HG02642 (cell line): Measurements from ENCODE around the gene DEPDC1B.
"Not testable (repeated sequence)": the region's sequence is repeated elsewhere in the genome, so short reads cannot be mapped to it uniquely, and the experiment has no call there.

Source experiments
- ATAC-seq: cut with Tn5 transposase; IDR thresholded peaks from one replicate; pipeline ENCODE4 v1.9.1; 2021; ENCODE audit warnings: mild to moderate bottlenecking; ENCODE audit not compliant: unreplicated experiment, poor library complexity

The DEPDC1B gene

DNA sequence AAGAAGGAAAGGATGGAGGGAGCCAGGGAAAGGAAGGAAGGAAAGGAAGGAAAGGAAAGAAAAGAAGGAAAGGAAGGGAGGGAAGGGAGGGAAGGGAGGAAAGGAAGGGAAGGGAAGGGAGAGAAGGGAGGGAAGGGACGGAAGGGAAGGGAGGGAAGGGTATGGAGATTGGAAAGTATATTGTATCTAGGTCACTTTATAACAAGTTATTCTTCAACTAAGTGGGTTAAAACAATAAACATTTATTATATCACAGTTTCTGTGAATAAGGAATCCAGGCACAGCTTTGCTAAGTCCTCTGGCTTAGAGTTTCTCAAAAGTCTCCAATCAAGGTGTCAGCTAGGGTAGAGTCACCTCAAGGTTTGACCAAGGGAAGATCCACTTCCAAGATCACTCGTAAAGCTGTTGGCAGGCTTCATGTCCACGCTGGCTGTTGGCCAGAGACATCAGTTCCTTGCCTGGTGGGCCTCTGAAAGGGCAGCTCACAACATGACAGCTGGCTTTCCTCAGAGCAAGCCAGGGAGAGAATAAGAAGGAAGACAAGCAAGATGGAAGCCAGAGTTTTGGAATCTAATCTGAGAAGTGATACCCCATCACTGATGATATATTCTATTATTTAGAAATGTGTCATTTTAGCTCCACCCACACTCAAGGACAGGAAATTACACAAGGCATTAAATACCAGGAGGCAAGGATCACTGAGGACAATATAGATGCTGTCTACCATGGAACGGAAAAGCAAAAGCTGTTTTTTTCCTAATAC lies 105.1 kb downstream of the DEPDC1B start:
- ATAC-seq, result no peak

DNA sequence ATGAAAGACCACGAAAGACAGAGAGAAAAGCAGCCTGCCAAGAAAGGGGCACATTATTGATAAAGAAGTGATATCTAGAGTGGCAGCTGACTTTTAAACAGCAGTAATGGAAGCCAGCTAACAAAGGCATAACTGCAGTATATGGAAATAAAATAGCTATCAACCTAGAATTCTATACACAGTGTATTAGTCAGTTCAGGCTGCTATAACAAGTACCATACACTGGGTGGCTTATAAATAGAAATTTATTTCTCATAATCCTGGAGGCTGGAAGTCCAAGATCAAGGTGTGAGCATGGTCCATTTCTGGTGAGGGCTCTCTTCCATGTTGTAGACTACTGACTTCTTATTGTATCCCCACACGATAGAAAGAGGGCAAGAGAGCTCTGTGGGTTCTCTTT lies 109.8 kb downstream of the DEPDC1B start:
- no peak for ATAC-seq

DNA sequence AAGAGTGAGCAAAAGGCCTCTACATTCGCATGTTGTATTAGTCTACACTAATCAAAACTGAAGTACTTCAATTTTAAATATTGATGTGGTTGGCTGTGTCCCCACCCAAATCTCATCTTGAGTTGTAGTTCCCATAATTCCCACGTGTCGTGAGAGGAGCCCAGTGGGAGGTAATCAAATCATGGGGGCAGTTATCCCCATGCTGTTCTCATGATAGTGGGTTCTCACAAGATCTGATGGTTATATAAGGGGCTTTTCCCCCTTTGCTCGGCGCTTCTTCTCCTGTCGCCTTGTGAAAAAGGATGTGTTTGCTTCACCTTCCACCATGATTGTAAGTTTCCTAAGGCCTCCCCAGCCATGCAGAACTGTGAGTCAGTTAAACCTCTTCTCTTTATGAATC lies 112.7 kb downstream of the DEPDC1B start:
- ATAC-seq, result not testable (repeated sequence)

DNA sequence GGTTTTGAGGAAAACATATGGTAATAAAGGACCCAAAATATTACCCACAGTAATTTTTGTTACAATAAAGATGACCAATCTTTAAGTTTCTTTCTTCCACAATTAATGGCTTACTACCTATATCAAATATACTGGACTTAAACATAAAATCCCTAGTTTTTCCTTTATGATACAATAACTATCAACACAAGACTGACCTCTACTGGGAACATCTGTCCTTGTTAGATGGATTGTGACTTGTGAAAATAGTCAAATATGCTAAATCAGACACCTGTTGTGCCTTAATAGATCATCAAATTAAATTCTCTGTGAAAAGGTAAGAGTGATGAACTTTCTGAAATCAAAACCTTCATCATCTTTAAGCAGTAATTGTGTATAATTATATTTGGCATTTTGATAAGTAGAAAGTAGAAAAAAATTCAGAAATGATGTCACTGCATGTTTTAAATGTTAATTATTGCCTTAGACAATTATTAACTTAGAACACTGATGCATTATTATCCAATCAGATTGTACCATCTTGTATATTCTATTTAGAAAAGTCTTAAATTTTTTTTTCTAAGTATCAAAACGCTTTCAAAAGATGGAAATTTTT lies 113.6 kb downstream of the DEPDC1B start:
- ATAC-seq, result no peak

DNA sequence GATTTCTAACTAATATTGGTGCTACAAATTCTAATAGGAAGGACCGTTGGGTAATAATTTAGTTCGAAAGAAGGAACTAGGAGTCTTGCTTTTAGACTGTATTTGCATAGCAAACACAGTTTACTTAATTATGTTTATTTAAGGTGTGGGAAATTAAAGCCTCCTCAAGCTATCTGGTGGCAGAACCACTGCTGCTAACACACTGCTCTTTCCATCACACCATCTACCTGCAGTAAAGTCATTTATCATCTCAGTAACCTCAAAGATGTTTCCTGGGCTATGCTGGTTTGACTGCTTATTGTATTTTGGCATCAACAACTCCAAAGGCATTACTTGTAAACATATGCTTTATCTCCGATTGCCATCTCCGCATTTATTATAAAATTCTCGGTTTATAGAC lies 114.3 kb downstream of the DEPDC1B start:
- ATAC-seq, result no peak

DNA sequence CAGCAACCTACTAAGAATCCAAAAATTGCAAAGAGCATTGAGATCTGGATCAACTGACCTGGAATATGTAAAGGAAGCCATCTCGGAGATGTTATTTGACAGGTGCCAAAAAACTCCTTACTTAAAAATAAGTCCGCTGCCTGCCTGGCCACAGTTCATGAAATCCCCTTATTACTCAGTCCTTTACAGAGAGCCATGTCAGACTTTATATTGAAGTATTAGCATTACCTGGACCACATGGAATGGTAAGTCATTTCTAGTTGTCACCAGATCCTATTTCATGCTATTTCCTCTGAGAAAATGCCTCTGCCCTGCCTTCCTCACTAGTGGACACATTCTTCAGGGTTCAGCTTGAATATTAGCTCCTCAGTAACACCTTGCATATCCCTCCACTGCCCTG lies 115.7 kb downstream of the DEPDC1B start:
- no peak for ATAC-seq

DNA sequence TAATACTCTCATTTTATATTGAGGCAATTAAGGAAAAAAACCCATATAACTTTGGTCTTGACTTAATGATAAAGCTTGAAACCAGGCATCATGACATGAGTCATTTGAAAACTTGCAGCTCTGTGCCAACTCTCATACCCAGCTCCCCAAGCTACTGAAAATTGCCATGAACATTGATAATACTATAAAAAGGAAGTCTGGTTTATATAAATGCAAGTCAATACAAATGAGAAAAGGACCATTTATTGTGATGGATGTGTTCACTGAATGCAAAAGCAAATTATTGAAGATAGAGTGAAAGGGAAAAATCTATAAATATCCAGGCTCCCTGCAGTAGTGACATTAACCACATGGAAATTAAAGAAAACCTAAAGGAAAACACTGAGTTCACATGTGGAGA lies 116.3 kb downstream of the DEPDC1B start:
- no peak for ATAC-seq

DNA sequence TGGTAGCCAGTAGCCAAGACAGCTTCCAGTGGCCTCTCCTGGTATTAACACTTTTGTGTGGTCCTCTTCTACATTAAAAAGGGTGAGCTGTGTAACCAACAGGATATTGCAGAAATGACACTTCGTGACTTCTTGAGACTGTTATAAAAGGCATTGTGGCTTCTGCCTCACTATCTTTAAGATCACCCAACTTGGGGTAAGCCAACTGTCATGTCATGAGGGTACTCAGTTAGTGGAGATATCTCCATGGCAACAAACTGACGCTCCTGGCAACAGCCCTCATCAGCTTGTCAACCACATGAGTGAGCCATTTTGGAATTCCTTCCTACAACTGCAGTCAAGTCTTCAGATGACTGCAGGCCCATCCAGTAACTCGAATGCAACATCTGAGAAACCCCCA lies 121.7 kb downstream of the DEPDC1B start:
- no peak for ATAC-seq

DNA sequence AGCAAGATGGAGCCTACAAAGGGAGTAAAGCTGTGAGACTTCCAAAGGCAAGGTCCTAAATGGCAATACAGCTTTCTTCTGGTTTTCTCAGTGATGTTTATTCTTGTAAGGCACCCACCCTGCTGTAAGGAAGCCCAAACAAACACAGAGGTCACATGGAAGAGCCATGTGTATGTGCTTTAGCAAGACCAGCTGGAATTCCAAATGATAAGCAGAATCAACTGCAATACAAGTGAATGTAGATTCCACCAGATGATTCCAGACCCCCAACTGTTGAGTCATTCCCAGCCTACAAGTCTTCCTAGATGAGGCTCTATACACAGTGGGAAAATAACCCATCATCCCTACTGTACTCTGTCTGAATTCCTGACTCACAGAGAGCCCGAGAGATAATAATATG lies 122.8 kb downstream of the DEPDC1B start:
- ATAC-seq, result no peak

DNA sequence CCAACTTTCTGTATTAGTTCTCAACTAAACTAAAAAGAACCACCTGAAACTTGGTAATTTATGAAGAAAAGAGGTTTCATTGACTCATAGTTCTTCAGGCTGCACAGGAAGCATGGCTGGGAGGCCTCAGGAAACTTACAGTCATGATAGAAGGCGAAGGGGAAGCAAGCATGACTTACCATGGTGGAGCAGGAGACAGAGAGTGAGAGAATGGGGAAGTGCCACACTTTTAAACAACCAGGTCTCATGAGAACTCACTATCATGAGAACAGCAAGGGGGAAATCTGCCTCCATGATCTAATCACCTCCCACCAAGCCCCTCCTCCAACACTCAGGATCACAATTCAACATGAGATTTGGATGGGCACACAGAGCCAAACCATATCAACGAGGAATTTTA lies 123.5 kb downstream of the DEPDC1B start:
- ATAC-seq, result no peak

DNA sequence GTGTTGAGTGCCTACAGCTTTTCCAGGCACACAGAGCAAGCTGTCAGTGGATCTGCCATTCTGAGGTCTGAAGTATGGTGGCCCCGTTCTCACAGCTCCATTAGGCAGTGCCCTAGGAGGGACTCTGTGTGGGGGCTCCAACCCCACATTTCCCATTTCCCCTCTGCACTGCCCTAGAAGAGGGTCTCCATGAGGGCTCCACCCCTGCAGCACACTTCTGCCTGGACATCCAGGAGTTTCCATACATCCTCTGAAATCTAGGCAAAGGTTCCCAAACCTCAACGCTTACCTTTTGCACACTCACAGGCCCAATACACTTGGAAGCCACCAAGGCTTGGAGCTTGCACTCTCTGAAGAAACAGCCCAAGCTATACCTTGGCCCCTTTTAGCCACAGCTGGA lies 131.3 kb downstream of the DEPDC1B start:
- ATAC-seq, result no peak

DNA sequence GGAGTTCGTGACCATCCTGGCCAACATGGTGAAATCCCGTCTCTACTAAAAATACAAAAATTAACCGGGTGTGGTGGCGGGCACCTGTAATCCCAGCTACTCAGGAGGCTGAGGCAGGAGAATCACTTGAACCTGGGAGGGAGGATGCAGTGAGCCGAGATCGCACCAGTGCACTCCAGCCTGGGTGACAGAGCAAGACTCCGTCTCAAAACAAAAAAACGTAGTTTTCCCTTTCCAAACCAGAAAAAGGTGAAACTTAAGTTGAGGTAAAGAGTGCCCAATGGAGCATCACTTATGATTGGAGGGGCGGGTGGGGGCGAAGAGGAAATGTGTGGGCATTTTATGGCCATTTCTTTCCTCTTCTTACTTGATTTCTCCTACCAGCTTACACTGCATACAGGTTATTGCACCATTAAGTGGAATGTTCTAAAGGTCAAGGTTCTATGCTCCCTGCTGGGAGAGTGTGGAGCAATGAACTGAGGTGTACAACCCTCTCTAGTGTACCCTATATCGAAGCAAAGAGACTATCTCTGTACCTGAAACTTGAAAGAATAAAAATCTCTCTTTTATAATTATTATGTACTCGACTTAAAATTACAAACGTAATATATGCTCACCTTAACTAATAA lies 136.2 kb downstream of the DEPDC1B start:
- no peak for ATAC-seq

DNA sequence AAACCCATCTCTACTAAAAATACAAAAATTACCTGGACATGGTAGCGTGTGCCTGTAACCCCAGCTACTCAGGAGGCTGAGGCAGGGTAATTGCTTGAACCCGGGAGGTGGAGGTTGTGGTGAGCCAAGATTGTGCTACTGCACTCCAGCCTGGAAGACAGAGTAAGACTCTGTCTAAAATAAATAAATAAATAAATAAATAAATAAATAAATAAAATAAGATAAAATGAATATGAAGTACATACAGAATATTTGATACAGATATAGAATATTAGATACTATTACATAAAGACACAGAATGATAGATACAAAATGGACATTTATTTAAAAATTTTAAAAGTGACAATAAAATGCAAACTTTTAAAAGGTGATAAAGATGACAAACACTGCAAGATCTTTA lies 146.7 kb downstream of the DEPDC1B start:
- ATAC-seq, result not testable (repeated sequence)

DNA sequence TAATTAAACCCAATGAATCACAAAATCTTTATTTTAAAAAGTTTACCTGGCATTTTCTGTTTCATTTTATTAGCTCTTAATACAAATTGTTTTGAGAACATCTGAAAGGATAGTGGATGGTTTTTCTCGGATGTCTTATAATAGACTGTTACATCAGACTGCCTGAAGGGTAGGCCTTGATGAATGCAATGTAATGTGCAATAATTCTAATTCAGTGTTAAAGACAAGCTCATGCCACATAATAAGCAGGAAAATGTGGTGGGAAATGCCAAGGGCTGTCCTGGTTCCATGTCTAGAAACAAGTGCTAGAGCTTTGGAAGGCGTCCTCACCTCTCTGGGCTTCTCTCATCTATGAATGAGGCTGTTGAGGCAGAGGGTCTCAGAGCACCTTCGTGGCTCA lies 148.1 kb downstream of the DEPDC1B start:
- ATAC-seq, result no peak

DNA sequence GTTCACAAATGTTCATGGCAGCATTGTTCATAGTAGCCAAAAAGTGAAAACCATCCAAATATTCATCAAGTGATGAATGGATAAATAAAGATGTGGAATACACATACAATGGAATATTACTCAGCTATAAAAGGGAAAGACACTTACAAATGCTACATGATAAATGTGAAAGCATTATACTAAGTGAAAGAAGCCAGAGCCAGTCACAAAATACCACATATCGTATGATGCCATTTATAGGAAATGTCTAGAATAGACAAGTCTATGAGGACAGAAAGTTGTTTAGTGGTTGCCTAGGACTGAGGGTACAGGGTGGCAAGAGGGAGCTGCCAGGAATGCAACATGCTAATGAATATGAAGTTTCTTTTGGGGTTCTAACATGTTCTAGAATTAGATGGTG lies 148.7 kb downstream of the DEPDC1B start:
- no peak for ATAC-seq

DNA sequence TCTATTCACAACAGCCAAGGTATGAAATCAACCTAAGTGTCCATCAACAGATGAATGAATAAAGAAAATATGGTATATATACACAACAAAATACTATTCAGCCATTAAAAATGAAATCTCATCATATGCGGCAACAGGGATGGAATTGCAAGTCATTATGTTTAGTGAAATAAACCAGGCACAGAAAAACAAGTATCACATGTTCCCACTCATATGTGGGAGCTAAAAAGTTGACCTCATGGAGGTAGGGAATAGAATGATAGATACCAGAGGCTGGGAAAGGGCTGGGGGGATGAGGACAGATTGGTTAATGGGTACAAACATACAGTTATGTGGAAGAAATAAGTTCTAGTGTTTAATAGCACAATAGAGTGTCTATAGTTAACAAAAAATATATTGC lies 149.7 kb downstream of the DEPDC1B start:
- ATAC-seq, result no peak

DNA sequence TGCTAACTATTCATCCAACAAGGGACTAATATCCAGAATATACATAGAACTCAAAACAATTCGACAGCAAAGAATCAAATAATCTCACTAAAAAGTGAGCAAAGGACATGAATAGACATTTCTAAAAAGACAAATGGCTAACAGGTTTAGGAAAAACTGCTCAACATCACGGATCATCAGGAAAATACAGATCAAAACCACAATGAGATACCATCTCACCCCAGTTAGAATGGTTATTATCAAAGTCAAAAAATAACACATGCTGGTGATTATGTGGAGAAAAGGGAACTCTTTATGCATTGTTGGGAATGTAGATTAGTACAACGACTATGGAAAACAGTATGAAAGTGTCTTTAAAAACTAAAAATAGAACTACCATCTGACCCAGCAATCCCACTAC lies 150.1 kb downstream of the DEPDC1B start:
- no peak for ATAC-seq
